ENCODE results near the gene MCM6. TPM values are rescaled to one million over a fixed set of nuclear protein-coding genes. Genes with fewer than 3 reads are reported as not detected.

The MCM6 gene
- total RNA-seq, 1 experiment from 2014 or later, result 113 TPM

DNA sequence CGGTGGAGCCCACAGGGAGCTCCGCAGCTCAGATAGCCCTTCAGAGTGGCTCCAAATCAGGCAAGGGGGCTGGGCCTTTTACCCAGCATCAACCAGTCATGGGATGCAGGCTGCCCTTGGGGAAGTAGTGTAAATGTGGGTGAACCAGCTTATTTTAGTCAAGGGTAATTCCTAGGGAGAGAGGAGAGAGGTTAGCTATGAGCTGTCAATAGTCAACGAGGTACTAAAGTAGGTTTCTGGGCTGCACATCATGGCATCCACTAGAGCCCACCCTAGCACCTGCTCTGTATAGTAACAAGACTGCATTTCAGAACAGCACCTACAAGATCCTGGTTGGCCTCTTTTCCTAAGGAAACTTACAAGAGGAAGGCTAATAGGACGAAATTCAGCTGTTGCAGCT is 9.5 kb upstream of the MCM6 start:
- Mint-ChIP-seq H3K4me3 (no peak overlapping the region), H3K4me1 (peaks cover 23 to 28% of the 10 kb centered on the region in 2 experiments), H3K9me3 (peaks cover 12 to 19% of the 10 kb centered on the region in 2 experiments; a peak in 4 of 5 replicates), H3K36me3 (ENCODE audit: insufficient read depth in 1 of 3, low read depth in 3 of 3) (peaks cover 11 to 21% (median 16%) of the 10 kb centered on the region in 3 experiments), H3K27ac (no peak overlapping the region), H3K27me3 (ENCODE audit: low read depth) (no peaks in the 10 kb centered on the region; the same call in 1 of the 2 replicates)
- Histone ChIP-seq H4K20me1 (ENCODE audit: control insufficient read depth, insufficient read depth, insufficient read length) (no peaks in the 10 kb centered on the region), H3K27me3 (ENCODE audit: insufficient read depth, low read length) (no peaks in the 10 kb centered on the region), H2AK5ac (ENCODE audit: insufficient read length, low read length) (no peak overlapping the region), H2BK20ac (ENCODE audit: low read depth, low read length, poor library complexity, severe bottlenecking) (no peak overlapping the region), H3K9me3 (ENCODE audit: control insufficient read depth, low read depth, low read length) (no peaks in the 10 kb centered on the region), H2BK12ac (ENCODE audit: insufficient read length, low read depth, low read length) (no peak overlapping the region), H3K4ac (ENCODE audit: low read depth, low read length) (no peak overlapping the region), H3K56ac (ENCODE audit: insufficient read length, low read depth, low read length) (no peak overlapping the region), H3K23ac (ENCODE audit: insufficient read length, low read depth, low read length) (no peak overlapping the region), H2AFZ (ENCODE audit: low read length) (no peak overlapping the region), H3T11ph (ENCODE audit: low read length) (no peak overlapping the region), H4K91ac (ENCODE audit: insufficient read length, low read depth, low read length) (no peak overlapping the region), H3K4me2 (ENCODE audit: insufficient read depth, insufficient read length, low read length) (no peak overlapping the region), H3K23me2 (ENCODE audit: insufficient read length, low read depth, low read length, poor library complexity, severe bottlenecking) (no peaks in the 10 kb centered on the region), H3K4me1 (ENCODE audit: insufficient read depth, low read length) (peaks cover under 1% of the 10 kb centered on the region; the same call in 1 of the 2 replicates), H4K8ac (replicated peaks; ENCODE audit: insufficient read length, low read depth, low read length) (no peak overlapping the region), H2BK120ac (ENCODE audit: low read depth, low read length, poor library complexity, severe bottlenecking) (no peak overlapping the region), H3K18ac (ENCODE audit: insufficient read length, low read depth, low read length) (no peak overlapping the region), H3K9ac (ENCODE audit: extremely low read depth, insufficient read length, low read length) (no peak overlapping the region), H2BK5ac (ENCODE audit: insufficient read length, low read length) (no peak overlapping the region), H2BK15ac (ENCODE audit: low read depth, low read length) (no peak overlapping the region), H3K79me2 (ENCODE audit: insufficient read depth, low read length) (no peaks in the 10 kb centered on the region), H3K14ac (ENCODE audit: insufficient read depth, low read length) (no peak overlapping the region), H3K27ac (ENCODE audit: insufficient read length, low read depth, low read length) (no peak overlapping the region), H3K79me1 (ENCODE audit: insufficient read depth, low read depth, low read length, poor library complexity, severe bottlenecking) (no peaks in the 10 kb centered on the region), H4K5ac (ENCODE audit: insufficient read length, low read depth, low read length) (no peak overlapping the region)
- no peak for DNase-seq
- TF ChIP-seq, protein P1, sequence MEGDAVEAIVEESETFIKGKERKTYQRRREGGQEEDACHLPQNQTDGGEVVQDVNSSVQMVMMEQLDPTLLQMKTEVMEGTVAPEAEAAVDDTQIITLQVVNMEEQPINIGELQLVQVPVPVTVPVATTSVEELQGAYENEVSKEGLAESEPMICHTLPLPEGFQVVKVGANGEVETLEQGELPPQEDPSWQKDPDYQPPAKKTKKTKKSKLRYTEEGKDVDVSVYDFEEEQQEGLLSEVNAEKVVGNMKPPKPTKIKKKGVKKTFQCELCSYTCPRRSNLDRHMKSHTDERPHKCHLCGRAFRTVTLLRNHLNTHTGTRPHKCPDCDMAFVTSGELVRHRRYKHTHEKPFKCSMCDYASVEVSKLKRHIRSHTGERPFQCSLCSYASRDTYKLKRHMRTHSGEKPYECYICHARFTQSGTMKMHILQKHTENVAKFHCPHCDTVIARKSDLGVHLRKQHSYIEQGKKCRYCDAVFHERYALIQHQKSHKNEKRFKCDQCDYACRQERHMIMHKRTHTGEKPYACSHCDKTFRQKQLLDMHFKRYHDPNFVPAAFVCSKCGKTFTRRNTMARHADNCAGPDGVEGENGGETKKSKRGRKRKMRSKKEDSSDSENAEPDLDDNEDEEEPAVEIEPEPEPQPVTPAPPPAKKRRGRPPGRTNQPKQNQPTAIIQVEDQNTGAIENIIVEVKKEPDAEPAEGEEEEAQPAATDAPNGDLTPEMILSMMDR (conservative IDR thresholded peaks at IDR 0.05), result no peak
- WGBS (ENCODE audit: extremely low coverage, insufficient read length, low lambda C conversion rate), result no CpG with 5 or more reads among the region's 4 CpGs

All from H9 (cell line).